Dermis microvascular lymphatic vessel endothelial cell (primary cell): ENCODE measurements around the gene GSDMA. TPM values are rescaled to one million over a fixed set of nuclear protein-coding genes. Genes with fewer than 3 reads are reported as not detected.
A peak's percentile ranks its signal among the peaks of the same experiment; 100 is the strongest.

Source experiments
- DNase-seq, 2 donors: peaks; one replicate each; pipeline versions ENCODE4 v3.0.0 to v3.0.0-alpha.2; 2010; ENCODE audit warnings: low read depth in 2 of 2
- total RNA-seq: library from RNA; depleted of rRNA; stranded (reverse); fragments of >200 nt; gene quantifications from 2 replicates; pipeline ENCODE4 v1.2.1, GENCODE V29; 2014

The GSDMA gene
- total RNA-seq, 1 donor from 2014 or later = not detected

GRCh38 chr17:40021451-40021971, 58.7 kb downstream of the GSDMA start:
- DNase-seq = peak in 1 of 2 donors; percentile 85

- DNase-seq = no peak
These were observed 59.7 kb downstream of the GSDMA start for GRCh38 chr17:40022497-40022896.

GRCh38 chr17:40022961-40023541, 60.2 kb downstream of the GSDMA start:
- DNase-seq = no peak

GRCh38 chr17:40023590-40024292, 60.9 kb downstream of the GSDMA start:
- peak; percentile 58 to 94 for DNase-seq

- DNase-seq = peak in 1 of 2 donors; percentile 64
These were observed 62.1 kb downstream of the GSDMA start for GRCh38 chr17:40024901-40025300.

- DNase-seq = no peak
These were observed 62.8 kb downstream of the GSDMA start for GRCh38 chr17:40025559-40025958.

GRCh38 chr17:40025991-40026815, 63.4 kb downstream of the GSDMA start:
- peak; percentile 58 to 96 for DNase-seq

GRCh38 chr17:40026816-40027613, 64.2 kb downstream of the GSDMA start:
- peak; percentile 75 to 89 for DNase-seq

Other genes starting within 250 kb of the GSDMA start
- 16.0 and 18.1 TPM in 2 replicates for gene MIEN1, start 232.5 kb upstream of the GSDMA start, total RNA-seq
- gene GRB7, start 225.1 kb upstream of the GSDMA start, total RNA-seq = 0.13 TPM in 1 of 2 replicates, not detected in the other
- gene IKZF3, start 98.7 kb upstream of the GSDMA start, total RNA-seq = not detected in 2 replicates
- gene ZPBP2, start 94.8 kb upstream of the GSDMA start, total RNA-seq = not detected in 2 replicates
- gene GSDMB, start 44.4 kb upstream of the GSDMA start, total RNA-seq = 1.5 and 1.9 TPM in 2 replicates
- 30.3 and 36.9 TPM in 2 replicates for gene ORMDL3, start 35.4 kb upstream of the GSDMA start, total RNA-seq
- not detected in 2 replicates for gene LRRC3C, start 35.3 kb upstream of the GSDMA start, total RNA-seq
- 95.8 and 100 TPM in 2 replicates for gene PSMD3, start 17.8 kb downstream of the GSDMA start, total RNA-seq
- 0.13 and 0.90 TPM in 2 replicates for gene CSF3, start 52.4 kb downstream of the GSDMA start, total RNA-seq
- 32.5 and 49.8 TPM in 2 replicates for gene MED24, start 91.4 kb downstream of the GSDMA start, total RNA-seq
- 11.9 and 19.7 TPM in 2 replicates for gene THRA, start 100.0 kb downstream of the GSDMA start, total RNA-seq
- gene NR1D1, start 137.6 kb downstream of the GSDMA start, total RNA-seq = 0.77 and 2.4 TPM in 2 replicates
- gene MSL1, start 159.0 kb downstream of the GSDMA start, total RNA-seq = 29.0 and 32.0 TPM in 2 replicates
- gene CASC3, start 177.5 kb downstream of the GSDMA start, total RNA-seq = 19.4 and 20.7 TPM in 2 replicates
- 0.39 and 0.89 TPM in 2 replicates for gene RAPGEFL1, start 214.5 kb downstream of the GSDMA start, total RNA-seq